PC-9 (cell line): ENCODE results near the gene DCUN1D1.

Experiments used
- CTCF ChIP-seq: fragments of 200-600 bp; sonication (generic); conservative IDR thresholded peaks from 2 replicates; pipeline ENCODE4 v1.6.1; 2017; ENCODE audit warnings: mixed run types, antibody characterized with exemption, mild to moderate bottlenecking, moderate library complexity
- EZH2 ChIP-seq: fragments of 200-600 bp; sonication (generic); IDR thresholded peaks from 2 replicates; pipeline ENCODE4 v1.8.0; 2017; ENCODE audit warnings: antibody characterized with exemption, low read depth

- TF ChIP-seq CTCF, result no peak
- TF ChIP-seq EZH2, result no peak
Measured at GRCh38 chr3:182908471-182908870, 71.9 kb downstream of the DCUN1D1 start.
